ENCODE measurements around the gene JAZF1. TPM values are rescaled to one million over a fixed set of nuclear protein-coding genes. Genes with fewer than 3 reads are reported as not detected.

The JAZF1 gene
- total and polyA plus RNA-seq, 2 of the 8 experiments (the other 6 are each of a cell fraction or from before 2014, with no cell fraction given) = 2.6 to 21.8 TPM

GRCh38 chr7:27920281-27920946, 260.2 kb downstream of the JAZF1 start:
- Histone ChIP-seq H4K20me1 (replicated peaks in 1 of 2; ENCODE audit: control insufficient read depth in 1 of 2, insufficient read depth in 2 of 2, low read length in 2 of 2) (no peaks in the 10 kb centered on the region), H2BK20ac (ENCODE audit: low read length) (no peak overlapping the region), H2BK5ac (ENCODE audit: low read depth, low read length) (no peak overlapping the region), H3K36me3 (ENCODE audit: control insufficient read depth in 2 of 4, insufficient read depth in 4 of 4, low read length in 3 of 4) (no peaks in the 10 kb centered on the region), H3K27me3 (replicated peaks in 1 of 4; ENCODE audit: control insufficient read depth in 3 of 4, extremely low read depth in 1 of 4, insufficient read depth in 3 of 4, low read length in 3 of 4) (no peaks in the 10 kb centered on the region), H3K4me3 (ENCODE audit: extremely low read depth in 1 of 4, insufficient read depth in 2 of 4, low read depth in 3 of 4, low read length in 4 of 4) (no peak overlapping the region), H3K56ac (replicated peaks; ENCODE audit: insufficient read length, low read depth, low read length) (no peak overlapping the region), H4K91ac (replicated peaks; ENCODE audit: insufficient read length, low read length) (no peak overlapping the region), H3K23ac (ENCODE audit: insufficient read length) (no peak overlapping the region), H3K9ac (replicated peaks in 1 of 4; ENCODE audit: extremely low read depth in 1 of 4, low read depth in 3 of 4, low read length in 3 of 4) (no peak overlapping the region), H3K9me3 (ENCODE audit: insufficient read depth in 2 of 2, low read depth in 1 of 2, low read length in 1 of 2) (peaks cover 0 to 4% of the 10 kb centered on the region in 2 experiments; a peak in 1 of 4 replicates), H3K14ac (ENCODE audit: insufficient read length) (no peak overlapping the region), H2BK12ac (ENCODE audit: low read depth, low read length) (no peak overlapping the region), H4K5ac (ENCODE audit: insufficient read length, low read depth, low read length) (no peak overlapping the region), H2AK5ac (ENCODE audit: low read depth, low read length) (no peak overlapping the region), H2BK120ac (replicated peaks; ENCODE audit: low read depth, low read length) (no peak overlapping the region), H3K4ac (replicated peaks; ENCODE audit: insufficient read length, low read depth, low read length) (no peak overlapping the region), H3K23me2 (ENCODE audit: low read depth, low read length) (no peaks in the 10 kb centered on the region), H2BK15ac (ENCODE audit: low read length) (no peak overlapping the region), H3K79me2 (ENCODE audit: control insufficient read depth in 1 of 2, insufficient read depth in 2 of 2, low read length in 2 of 2) (no peaks in the 10 kb centered on the region), H3K4me1 (replicated peaks in 1 of 4; ENCODE audit: control insufficient read depth in 3 of 4, insufficient read depth in 4 of 4, low read length in 3 of 4) (peaks cover 0 to 10% (median 7%) of the 10 kb centered on the region in 4 experiments; a peak in 5 of 7 replicates), H3K27ac (ENCODE audit: low read depth, low read length) (no peak overlapping the region), H3K4me2 (ENCODE audit: insufficient read depth in 1 of 2, low read depth in 2 of 2, low read length in 2 of 2) (no peak overlapping the region), H3K79me1 (ENCODE audit: low read depth, low read length) (no peaks in the 10 kb centered on the region), H2AFZ (ENCODE audit: low read length) (no peak overlapping the region), H3K18ac (ENCODE audit: extremely low read depth, low read length) (no peak overlapping the region), H4K8ac (ENCODE audit: extremely low read depth, insufficient read depth, low read length) (no peak overlapping the region)
- ChIA-PET POLR2A (ENCODE audit: partially characterized antibody) (interaction anchor here (1.2 to 2.1 kb wide), 2 partner anchors 10 to 107 kb away, joined by 3 to 6 read pairs; no protein-coding TSS in a partner anchor), CTCF (ENCODE audit: partially characterized antibody) (interaction anchor here (0.6 to 7.8 kb wide), 31 partner anchors 8 to 724 kb away, joined by 3 to 50 read pairs (median 4); partner anchors contain the start of gene TAX1BP1)
- FAIRE-seq = no peak
- DNase-seq (ENCODE audit: low read depth in 1 of 2, low spot score in 2 of 2) = no peak
- WGBS, 2 experiments (ENCODE audit: extremely low coverage in 1 of 2, insufficient coverage in 1 of 2, insufficient read length in 1 of 2, insufficient replicate concordance in 2 of 2, low coverage in 1 of 2, low lambda C conversion rate in 2 of 2, missing lambda C conversion rate in 1 of 2) = 86% methylated on average over 8 of the region's 8 CpGs; no CpG with 5 or more reads in 1 of the 2 experiments
- TF ChIP-seq MAX (IDR thresholded peaks at IDR 0.05) (no peak), CHD2 (IDR thresholded peaks at IDR 0.05; ENCODE audit: low read length) (no peak), MAFK (IDR thresholded peaks at IDR 0.05; ENCODE audit: low read depth, low read length) (no peak), CTBP2 (IDR thresholded peaks at IDR 0.05; ENCODE audit: borderline replicate concordance, insufficient read depth, insufficient read length, low read length) (no peak), EGR1 (IDR thresholded peaks at IDR 0.05; ENCODE audit: borderline replicate concordance, low read depth, low read length) (no peak), CBX8 (IDR thresholded peaks at IDR 0.05; ENCODE audit: borderline replicate concordance, low read depth, low read length) (no peak), ATF3 (IDR thresholded peaks at IDR 0.05; ENCODE audit: insufficient read depth, low read depth, low read length) (no peak), CEBPB (IDR thresholded peaks at IDR 0.05; ENCODE audit: low read depth, low read length) (no peak), SUZ12 (IDR thresholded peaks at IDR 0.05; ENCODE audit: low read length) (no peak), ATF2 (IDR thresholded peaks at IDR 0.05; ENCODE audit: low read length) (no peak)

Data from H1 (cell line).